Measurements from ENCODE around the gene GUCA2B. TPM values are rescaled to one million over a fixed set of nuclear protein-coding genes. Genes with fewer than 3 reads are reported as not detected.

GUCA2B gene
- not detected in 2 replicates for total RNA-seq (2021)
- long read RNA-seq = 0 reads

DNA sequence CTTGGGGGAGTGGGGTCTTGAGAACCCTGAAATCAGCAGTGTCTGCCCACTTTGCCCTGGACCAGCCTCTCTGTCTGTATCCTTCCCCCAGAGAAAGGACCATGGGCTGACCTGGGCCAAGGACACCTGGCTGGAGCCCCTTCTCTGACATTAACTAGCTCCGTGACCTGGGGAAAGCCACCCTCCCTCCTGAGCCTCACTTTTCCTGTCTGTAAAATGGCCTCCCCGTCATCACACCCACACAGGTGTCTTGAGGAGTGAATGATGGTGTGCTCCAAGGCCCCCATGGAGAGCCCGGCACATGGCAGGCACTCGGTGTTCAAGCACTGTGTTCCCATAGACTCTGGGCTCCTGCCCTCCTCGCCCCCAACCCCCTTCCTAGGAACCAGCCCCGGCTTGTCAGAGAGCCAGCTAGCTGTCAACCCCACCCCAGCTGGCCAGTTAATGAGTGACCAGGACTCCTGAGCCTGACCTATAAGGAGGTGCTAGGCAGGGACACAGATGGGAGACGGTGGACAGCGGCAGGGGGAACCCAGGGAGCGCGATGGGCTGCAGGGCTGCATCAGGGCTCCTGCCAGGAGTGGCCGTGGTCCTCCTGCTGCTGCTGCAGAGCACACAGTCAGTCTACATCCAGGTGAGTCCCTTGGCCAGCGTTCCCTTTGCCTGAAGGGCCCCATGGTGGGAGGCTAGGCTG is at the start of gene GUCA2B:
Gene GUCA2B (plus strand): TSS at position 504 of the 694 bp plus-strand sequence. CDS start 41 bp downstream, at position 545.
- peak within 1 kb of the TSS in 1 of 3 experiments; percentile 25; a peak in 1 of 7 replicates for H3K27ac Mint-ChIP-seq
- H3K4me1 Mint-ChIP-seq = no peaks in the 10 kb centered on the region
- Histone ChIP-seq H3K27ac (ENCODE audit: insufficient read length, low read depth, low read length) (no peak within 1 kb of the TSS), H2BK12ac (ENCODE audit: insufficient read length, low read depth, low read length) (no peak within 1 kb of the TSS), H2BK20ac (ENCODE audit: low read depth, low read length, poor library complexity, severe bottlenecking) (no peak within 1 kb of the TSS), H3K23me2 (ENCODE audit: insufficient read length, low read depth, low read length, poor library complexity, severe bottlenecking) (no peaks in the 10 kb centered on the region), H3K79me2 (ENCODE audit: insufficient read depth, low read length) (no peaks in the 10 kb centered on the region), H3K56ac (ENCODE audit: insufficient read length, low read depth, low read length) (no peak within 1 kb of the TSS), H3K27me3 (ENCODE audit: insufficient read depth, low read length) (no peaks in the 10 kb centered on the region), H3K4me2 (ENCODE audit: insufficient read depth, insufficient read length, low read length) (no peak within 1 kb of the TSS), H4K5ac (ENCODE audit: insufficient read length, low read depth, low read length) (no peak within 1 kb of the TSS), H4K20me1 (ENCODE audit: control insufficient read depth, insufficient read depth, insufficient read length) (no peaks in the 10 kb centered on the region), H3K14ac (ENCODE audit: insufficient read depth, low read length) (no peak within 1 kb of the TSS), H3K18ac (ENCODE audit: insufficient read length, low read depth, low read length) (no peak within 1 kb of the TSS), H3K4ac (ENCODE audit: low read depth, low read length) (no peak within 1 kb of the TSS), H3K79me1 (ENCODE audit: insufficient read depth, low read depth, low read length, poor library complexity, severe bottlenecking) (no peaks in the 10 kb centered on the region), H2BK15ac (ENCODE audit: low read depth, low read length) (no peak within 1 kb of the TSS), H2BK120ac (ENCODE audit: low read depth, low read length, poor library complexity, severe bottlenecking) (no peak within 1 kb of the TSS), H3T11ph (ENCODE audit: low read length) (no peak within 1 kb of the TSS), H3K9ac (ENCODE audit: extremely low read depth, insufficient read length, low read length) (no peak within 1 kb of the TSS), H4K91ac (ENCODE audit: insufficient read length, low read depth, low read length) (no peak within 1 kb of the TSS), H2BK5ac (ENCODE audit: insufficient read length, low read length) (no peak within 1 kb of the TSS), H4K8ac (replicated peaks; ENCODE audit: insufficient read length, low read depth, low read length) (no peak within 1 kb of the TSS), H3K9me3 (ENCODE audit: control insufficient read depth, low read depth, low read length) (no peaks in the 10 kb centered on the region), H3K4me1 (ENCODE audit: insufficient read depth, low read length) (no peaks in the 10 kb centered on the region), H2AK5ac (ENCODE audit: insufficient read length, low read length) (no peak within 1 kb of the TSS), H3K23ac (ENCODE audit: insufficient read length, low read depth, low read length) (no peak within 1 kb of the TSS), H2AFZ (ENCODE audit: low read length) (no peak within 1 kb of the TSS)
- H3K9me3 Mint-ChIP-seq = no peaks in the 10 kb centered on the region
- no peak within 1 kb of the TSS for H3K4me3 Mint-ChIP-seq
- no CpG with 5 or more reads among the region's 12 CpGs for WGBS (ENCODE audit: extremely low coverage, insufficient read length, low lambda C conversion rate)
- no peak for DNase-seq
- TF ChIP-seq, protein P1, sequence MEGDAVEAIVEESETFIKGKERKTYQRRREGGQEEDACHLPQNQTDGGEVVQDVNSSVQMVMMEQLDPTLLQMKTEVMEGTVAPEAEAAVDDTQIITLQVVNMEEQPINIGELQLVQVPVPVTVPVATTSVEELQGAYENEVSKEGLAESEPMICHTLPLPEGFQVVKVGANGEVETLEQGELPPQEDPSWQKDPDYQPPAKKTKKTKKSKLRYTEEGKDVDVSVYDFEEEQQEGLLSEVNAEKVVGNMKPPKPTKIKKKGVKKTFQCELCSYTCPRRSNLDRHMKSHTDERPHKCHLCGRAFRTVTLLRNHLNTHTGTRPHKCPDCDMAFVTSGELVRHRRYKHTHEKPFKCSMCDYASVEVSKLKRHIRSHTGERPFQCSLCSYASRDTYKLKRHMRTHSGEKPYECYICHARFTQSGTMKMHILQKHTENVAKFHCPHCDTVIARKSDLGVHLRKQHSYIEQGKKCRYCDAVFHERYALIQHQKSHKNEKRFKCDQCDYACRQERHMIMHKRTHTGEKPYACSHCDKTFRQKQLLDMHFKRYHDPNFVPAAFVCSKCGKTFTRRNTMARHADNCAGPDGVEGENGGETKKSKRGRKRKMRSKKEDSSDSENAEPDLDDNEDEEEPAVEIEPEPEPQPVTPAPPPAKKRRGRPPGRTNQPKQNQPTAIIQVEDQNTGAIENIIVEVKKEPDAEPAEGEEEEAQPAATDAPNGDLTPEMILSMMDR (conservative IDR thresholded peaks at IDR 0.05) = no peak
- H3K27me3 Mint-ChIP-seq (ENCODE audit: low read depth) = peaks cover 12% of the 10 kb centered on the region
- no peaks in the 10 kb centered on the region; a peak in 1 of 7 replicates for H3K36me3 Mint-ChIP-seq (ENCODE audit: insufficient read depth in 1 of 3, low read depth in 3 of 3)
